Hepatocyte (in vitro differentiated cells): ENCODE results near the gene GALNTL6.

ENCODE experiments used
- CTCF ChIP-seq: fragments of 200-600 bp; sonication (generic); IDR thresholded peaks from 2 replicates; pipeline ENCODE4 v1.5.1; 2016; ENCODE audit warnings: antibody characterized with exemption, mild to moderate bottlenecking; ENCODE audit not compliant: poor library complexity
- EZH2phosphoT487 ChIP-seq: fragments of 200-600 bp; sonication (generic); IDR thresholded peaks from one replicate; pipeline ENCODE4 v1.6.1; 2018; ENCODE audit warnings: antibody characterized with exemption, mild to moderate bottlenecking, low read depth, moderate library complexity; ENCODE audit not compliant: unreplicated experiment, severe bottlenecking

GRCh38 chr4:172412851-172413580 lies 599.8 kb downstream of the GALNTL6 start:
- TF ChIP-seq EZH2phosphoT487 (no peak), CTCF (no peak)
